ENCODE measurements around the gene TTLL10. TPM values are rescaled to one million over a fixed set of nuclear protein-coding genes. Genes with fewer than 3 reads are reported as not detected.

TTLL10 gene
- total and polyA plus RNA-seq, 2 of the 8 experiments (the other 6 are each of a cell fraction or from before 2014, with no cell fraction given), result 1.1 to 1.7 TPM

DNA sequence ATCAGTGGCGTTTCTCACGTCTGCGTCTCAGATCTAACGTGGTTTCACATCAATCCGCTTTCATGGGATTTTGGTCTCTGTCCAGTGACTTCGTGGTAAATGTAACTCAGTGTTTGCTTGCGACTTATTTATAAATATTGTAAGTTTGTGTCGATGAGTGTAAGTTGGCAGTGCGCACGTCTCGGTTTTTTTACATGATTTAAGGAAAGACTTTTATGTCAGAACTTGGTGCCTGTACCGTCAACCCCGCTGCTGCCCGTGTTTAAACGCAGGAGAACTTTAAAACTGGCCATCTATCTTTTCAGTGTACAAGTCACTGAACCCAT lies 59.9 kb downstream of the TTLL10 start:
- 97 to 100% methylated on average over 1 to 15 of the region's 15 CpGs for WGBS, 2 experiments (ENCODE audit: extremely low coverage in 1 of 2, insufficient coverage in 1 of 2, insufficient read length in 1 of 2, insufficient replicate concordance in 2 of 2, low coverage in 1 of 2, low lambda C conversion rate in 2 of 2, missing lambda C conversion rate in 1 of 2)
- H3K4ac ChIP-seq (replicated peaks; ENCODE audit: insufficient read length, low read depth, low read length), result no peak overlapping the region
- H4K8ac ChIP-seq (ENCODE audit: extremely low read depth, insufficient read depth, low read length), result peak overlapping the region; percentile 46; the same call in 1 of the 2 replicates
- no peak overlapping the region for H2AFZ ChIP-seq (ENCODE audit: low read length)
- no peak overlapping the region for H3K9ac ChIP-seq (replicated peaks in 1 of 4; ENCODE audit: extremely low read depth in 1 of 4, low read depth in 3 of 4, low read length in 3 of 4)
- H3K56ac ChIP-seq (replicated peaks; ENCODE audit: insufficient read length, low read depth, low read length), result no peak overlapping the region
- H3K27me3 ChIP-seq (replicated peaks in 1 of 4; ENCODE audit: control insufficient read depth in 3 of 4, extremely low read depth in 1 of 4, insufficient read depth in 3 of 4, low read length in 3 of 4), result no peaks in the 10 kb centered on the region; a peak in 1 of 7 replicates
- H3K9me3 ChIP-seq (ENCODE audit: insufficient read depth in 2 of 2, low read depth in 1 of 2, low read length in 1 of 2), result peaks cover 0 to 9% of the 10 kb centered on the region in 2 experiments; a peak in 2 of 4 replicates
- TF ChIP-seq TEAD4 (IDR thresholded peaks at IDR 0.05; ENCODE audit: low read depth, low read length) (no peak), CBX5 (IDR thresholded peaks at IDR 0.05; ENCODE audit: low read depth, low read length) (no peak), CEBPB (IDR thresholded peaks at IDR 0.05; ENCODE audit: low read depth, low read length) (no peak), KDM1A (IDR thresholded peaks at IDR 0.05; ENCODE audit: borderline replicate concordance, low read length) (no peak), HDAC6 (IDR thresholded peaks at IDR 0.05; ENCODE audit: low read depth, low read length) (no peak), POLR2AphosphoS5 (IDR thresholded peaks at IDR 0.05; ENCODE audit: low read depth, low read length) (no peak), RNF2 (IDR thresholded peaks at IDR 0.05; ENCODE audit: borderline replicate concordance, low read depth, low read length, missing control alignments, poor library complexity, severe bottlenecking) (no peak)
- H3K18ac ChIP-seq (ENCODE audit: extremely low read depth, low read length), result no peak overlapping the region
- no peak overlapping the region for H2AK5ac ChIP-seq (ENCODE audit: low read depth, low read length)
- peaks cover 6 to 34% of the 10 kb centered on the region in 2 experiments; a peak in 3 of 4 replicates for H3K79me2 ChIP-seq (ENCODE audit: control insufficient read depth in 1 of 2, insufficient read depth in 2 of 2, low read length in 2 of 2)
- DNase-seq (ENCODE audit: low read depth in 1 of 2, low spot score in 2 of 2) (no peak), FAIRE-seq (no peak)
- H3K23me2 ChIP-seq (ENCODE audit: low read depth, low read length), result peaks cover 7% of the 10 kb centered on the region
- H2BK15ac ChIP-seq (ENCODE audit: low read length), result no peak overlapping the region
- ChIA-PET POLR2A (ENCODE audit: partially characterized antibody) (interaction anchor here (1.1 to 1.9 kb wide), 2 partner anchors 10 to 13 kb away, joined by 3 to 7 read pairs; partner anchors contain the start of gene C1QTNF12), CTCF (ENCODE audit: partially characterized antibody) (no interaction called here)
- no peak overlapping the region for H2BK5ac ChIP-seq (ENCODE audit: low read depth, low read length)
- H3K4me3 ChIP-seq (ENCODE audit: extremely low read depth in 1 of 4, insufficient read depth in 2 of 4, low read depth in 3 of 4, low read length in 4 of 4), result no peak overlapping the region
- no peak overlapping the region for H2BK20ac ChIP-seq (ENCODE audit: low read length)
- no peak overlapping the region for H3K23ac ChIP-seq (ENCODE audit: insufficient read length)
- H4K5ac ChIP-seq (ENCODE audit: insufficient read length, low read depth, low read length), result no peak overlapping the region
- H2BK120ac ChIP-seq (replicated peaks; ENCODE audit: low read depth, low read length), result no peak overlapping the region
- H2BK12ac ChIP-seq (ENCODE audit: low read depth, low read length), result no peak overlapping the region
- no peak overlapping the region for H4K91ac ChIP-seq (replicated peaks; ENCODE audit: insufficient read length, low read length)
- peaks cover 0 to 12% (median under 1%) of the 10 kb centered on the region in 4 experiments; a peak in 4 of 7 replicates for H3K4me1 ChIP-seq (replicated peaks in 1 of 4; ENCODE audit: control insufficient read depth in 3 of 4, insufficient read depth in 4 of 4, low read length in 3 of 4)
- 0 out of 4 replicates have a peak overlapping the region, but pooled peaks of 1 of the 2 experiments have one; percentile 29 for H3K4me2 ChIP-seq (ENCODE audit: insufficient read depth in 1 of 2, low read depth in 2 of 2, low read length in 2 of 2)
- peaks cover 2 to 19% of the 10 kb centered on the region in 2 experiments for H4K20me1 ChIP-seq (replicated peaks in 1 of 2; ENCODE audit: control insufficient read depth in 1 of 2, insufficient read depth in 2 of 2, low read length in 2 of 2)
- no peak overlapping the region for H3K14ac ChIP-seq (ENCODE audit: insufficient read length)
- H3K27ac ChIP-seq (ENCODE audit: low read depth, low read length), result no peak overlapping the region
- peaks cover 0 to 10% (median 3%) of the 10 kb centered on the region in 4 experiments; a peak in 3 of 8 replicates for H3K36me3 ChIP-seq (ENCODE audit: control insufficient read depth in 2 of 4, insufficient read depth in 4 of 4, low read length in 3 of 4)
- peaks cover 33% of the 10 kb centered on the region for H3K79me1 ChIP-seq (ENCODE audit: low read depth, low read length)

All from H1 (cell line).